Ovary (tissue), 3 donors: ENCODE results near the gene NFE2L3.

Source experiments
- POLR2A ChIP-seq: fragments of 450-650 bp; IDR thresholded peaks from one replicate; pipeline ENCODE4 v1.6.1; 2017; ENCODE audit warnings: antibody characterized with exemption, mild to moderate bottlenecking, moderate library complexity
- TF ChIP-seq, protein P1 (sequence below), 3 donors: fragments of 450-650 bp in 2 of 3; fragments of 200-600 bp in 1 of 3; IDR thresholded peaks; one replicate each; pipeline versions ENCODE4 v1.5.1 to v1.8.0; 2016 to 2022; ENCODE audit warnings: antibody characterized with exemption in 3 of 3, mild to moderate bottlenecking in 1 of 3
- donor health status: DM: no; HTN: no; CAD: no.

DNA sequence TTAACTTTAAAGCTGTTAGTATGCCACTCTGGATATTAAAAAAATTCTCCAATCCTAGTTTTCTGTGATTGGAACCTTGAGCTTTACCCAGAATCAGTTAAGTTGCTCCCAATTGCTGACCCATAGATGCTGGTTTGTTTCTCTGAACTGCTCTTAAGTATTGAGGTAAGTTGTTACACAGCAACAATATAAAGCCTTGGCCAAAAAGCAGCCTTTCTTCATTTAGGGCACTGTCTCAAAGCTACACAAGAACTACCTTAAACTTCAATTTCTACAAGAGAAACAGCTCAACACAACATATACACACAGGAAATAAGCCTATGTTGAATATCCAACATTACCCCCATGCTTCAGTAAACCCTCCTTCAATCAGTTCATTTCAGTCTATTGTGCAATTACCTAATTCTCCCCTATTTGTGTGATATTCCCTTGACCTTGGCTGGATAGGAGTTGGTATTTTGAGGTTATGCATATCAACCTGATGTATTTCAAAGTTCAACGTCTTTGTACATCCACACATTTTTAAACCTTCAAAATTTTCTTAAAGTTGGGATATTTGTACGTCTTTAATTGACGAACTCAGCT is 37.1 kb downstream of the NFE2L3 start:
- no peak for TF ChIP-seq POLR2A
- TF ChIP-seq, protein P1, sequence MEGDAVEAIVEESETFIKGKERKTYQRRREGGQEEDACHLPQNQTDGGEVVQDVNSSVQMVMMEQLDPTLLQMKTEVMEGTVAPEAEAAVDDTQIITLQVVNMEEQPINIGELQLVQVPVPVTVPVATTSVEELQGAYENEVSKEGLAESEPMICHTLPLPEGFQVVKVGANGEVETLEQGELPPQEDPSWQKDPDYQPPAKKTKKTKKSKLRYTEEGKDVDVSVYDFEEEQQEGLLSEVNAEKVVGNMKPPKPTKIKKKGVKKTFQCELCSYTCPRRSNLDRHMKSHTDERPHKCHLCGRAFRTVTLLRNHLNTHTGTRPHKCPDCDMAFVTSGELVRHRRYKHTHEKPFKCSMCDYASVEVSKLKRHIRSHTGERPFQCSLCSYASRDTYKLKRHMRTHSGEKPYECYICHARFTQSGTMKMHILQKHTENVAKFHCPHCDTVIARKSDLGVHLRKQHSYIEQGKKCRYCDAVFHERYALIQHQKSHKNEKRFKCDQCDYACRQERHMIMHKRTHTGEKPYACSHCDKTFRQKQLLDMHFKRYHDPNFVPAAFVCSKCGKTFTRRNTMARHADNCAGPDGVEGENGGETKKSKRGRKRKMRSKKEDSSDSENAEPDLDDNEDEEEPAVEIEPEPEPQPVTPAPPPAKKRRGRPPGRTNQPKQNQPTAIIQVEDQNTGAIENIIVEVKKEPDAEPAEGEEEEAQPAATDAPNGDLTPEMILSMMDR (IDR thresholded peaks at IDR 0.05) = no peak
